ENCODE results near the gene SYNGR2.

SYNGR2 gene

GRCh38 chr17:78146471-78146869 lies 21.9 kb upstream of the SYNGR2 start:
- H3K4me3 Mint-ChIP-seq, result no peak overlapping the region
- H3K27ac Mint-ChIP-seq, result no peak overlapping the region
- H3K9me3 Mint-ChIP-seq (ENCODE audit: low read depth), result no peaks in the 10 kb centered on the region
- H3K4me1 Mint-ChIP-seq (ENCODE audit: low read depth), result peaks cover 34% of the 10 kb centered on the region
- H3K36me3 Mint-ChIP-seq, result no peaks in the 10 kb centered on the region
- H3K27me3 Mint-ChIP-seq, result no peaks in the 10 kb centered on the region

DNA sequence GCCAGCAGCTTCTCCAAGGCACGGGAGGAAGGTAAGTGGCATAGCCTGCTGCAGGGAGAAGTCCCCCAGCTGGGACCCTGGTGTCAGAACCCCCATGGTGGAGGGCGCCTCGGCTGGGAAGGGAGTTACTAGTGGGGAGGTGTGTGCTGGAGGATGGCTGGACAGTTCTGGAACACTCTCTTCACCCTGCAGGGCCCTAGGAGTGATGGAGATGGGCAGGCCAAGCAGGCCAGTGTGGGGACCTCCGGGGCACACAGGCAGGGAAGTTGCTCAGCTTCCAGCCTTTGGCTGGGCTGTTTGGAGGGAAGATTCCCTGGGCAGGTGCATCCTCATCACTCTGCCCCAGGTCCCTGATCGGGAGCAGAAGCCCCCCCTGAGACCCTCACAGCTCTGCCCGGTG lies 21.5 kb upstream of the SYNGR2 start:
- no peaks in the 10 kb centered on the region for H3K9me3 Mint-ChIP-seq (ENCODE audit: low read depth)
- no peaks in the 10 kb centered on the region for H3K36me3 Mint-ChIP-seq
- H3K4me3 Mint-ChIP-seq, result no peak overlapping the region
- no peak overlapping the region for H3K27ac Mint-ChIP-seq
- peaks cover 32% of the 10 kb centered on the region for H3K4me1 Mint-ChIP-seq (ENCODE audit: low read depth)
- no peaks in the 10 kb centered on the region for H3K27me3 Mint-ChIP-seq

DNA sequence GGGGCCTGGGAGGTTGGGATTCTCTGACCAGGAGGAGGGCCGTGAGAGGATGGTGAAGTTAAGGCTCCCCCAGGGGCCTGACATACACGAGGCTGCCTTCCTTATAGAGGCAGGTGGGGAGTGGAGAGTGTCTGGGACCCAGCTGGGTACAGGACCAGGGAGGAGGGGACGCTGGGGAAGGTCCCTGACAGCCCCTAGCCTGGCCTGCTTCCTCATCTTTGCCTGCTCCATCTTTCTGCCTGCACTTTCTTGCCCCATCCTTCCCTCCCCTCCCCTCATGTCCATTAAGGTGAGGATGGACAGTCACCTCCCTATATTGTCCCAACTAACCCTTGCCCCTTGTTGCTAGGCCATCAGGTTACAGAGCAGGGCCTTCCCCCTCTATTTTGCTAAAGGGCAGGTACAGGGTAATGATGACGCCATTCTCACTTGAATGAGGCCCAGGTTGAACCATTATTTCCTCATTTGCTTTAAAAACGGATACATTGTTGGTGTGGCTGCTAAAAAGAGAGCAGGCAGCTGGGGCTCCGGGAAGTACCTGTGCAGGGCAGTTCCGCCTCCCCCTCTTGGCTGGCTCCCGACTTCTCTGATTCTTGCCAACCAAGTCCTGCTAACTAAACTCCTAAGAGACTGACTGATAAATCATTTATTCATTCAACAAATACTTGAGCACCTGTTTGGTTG lies 20.9 kb upstream of the SYNGR2 start:
- Mint-ChIP-seq H3K27me3 (no peaks in the 10 kb centered on the region), H3K27ac (no peak overlapping the region), H3K9me3 (ENCODE audit: low read depth) (no peaks in the 10 kb centered on the region), H3K4me1 (ENCODE audit: low read depth) (peaks cover 26% of the 10 kb centered on the region), H3K4me3 (no peak overlapping the region), H3K36me3 (no peaks in the 10 kb centered on the region)

DNA sequence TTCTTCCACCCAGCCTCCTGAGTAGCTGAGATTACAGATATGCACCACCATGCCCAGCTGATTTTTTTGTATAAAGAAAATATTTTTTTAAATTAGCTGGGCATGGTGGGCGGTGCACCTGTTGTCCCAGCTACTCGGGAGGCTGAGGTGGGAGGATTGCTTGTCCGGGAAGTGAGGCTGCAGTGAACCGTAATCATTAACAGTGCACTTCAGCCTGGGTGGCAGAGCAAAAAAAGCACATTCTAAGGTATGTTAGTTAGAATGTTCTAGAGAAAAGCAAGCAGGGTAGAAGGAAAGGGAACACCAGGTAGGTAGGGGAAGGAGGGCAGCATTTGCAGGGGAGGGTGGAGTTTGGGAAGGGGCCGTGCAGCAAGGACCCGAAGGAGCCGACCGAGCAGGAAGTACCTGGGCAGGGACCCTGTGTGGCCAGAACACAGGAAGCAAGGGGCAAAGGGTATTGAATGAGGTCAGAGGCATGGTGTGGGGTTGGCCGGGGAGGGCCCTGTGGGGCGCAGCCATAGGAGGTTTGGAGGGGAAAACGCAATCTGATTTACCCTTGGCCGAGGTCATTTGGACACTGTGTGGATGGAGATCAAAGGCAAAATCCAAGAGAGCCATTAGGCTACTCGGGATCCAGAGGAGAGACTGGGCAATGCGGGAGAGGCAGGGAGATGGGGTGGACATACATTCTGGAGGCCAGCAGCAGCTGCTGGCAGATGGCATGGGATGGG lies 19.9 kb upstream of the SYNGR2 start:
- Mint-ChIP-seq H3K9me3 (ENCODE audit: low read depth) (no peaks in the 10 kb centered on the region), H3K4me3 (no peak overlapping the region), H3K27me3 (no peaks in the 10 kb centered on the region), H3K4me1 (ENCODE audit: low read depth) (peaks cover 20% of the 10 kb centered on the region), H3K27ac (peak overlapping the region; percentile 6), H3K36me3 (no peaks in the 10 kb centered on the region)

DNA sequence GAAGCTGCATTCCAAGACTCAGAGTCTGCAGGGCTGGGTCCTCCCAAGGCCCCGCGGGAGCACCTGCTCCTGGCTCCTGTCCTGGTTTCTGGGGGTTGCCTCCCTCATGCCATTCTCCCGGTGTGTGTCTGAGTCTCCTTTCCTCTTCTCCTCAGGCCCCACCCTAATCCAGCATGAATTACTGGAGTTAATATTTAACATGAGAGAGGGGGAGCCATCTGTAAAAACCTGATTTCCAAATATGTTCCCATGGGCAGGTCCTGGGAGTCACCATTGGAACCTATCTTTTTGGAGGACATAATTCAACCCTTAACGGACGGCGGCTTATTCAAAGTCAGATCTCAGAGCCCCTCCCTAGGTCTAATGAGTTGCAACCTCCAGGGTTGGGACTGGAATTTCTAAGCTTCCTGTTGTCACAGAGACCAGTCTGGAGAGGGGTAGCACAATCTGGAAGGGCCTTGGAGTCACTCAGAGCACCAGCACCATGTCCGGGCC lies 16.8 kb upstream of the SYNGR2 start:
- H3K27ac Mint-ChIP-seq, result no peak overlapping the region
- peaks cover 11% of the 10 kb centered on the region for H3K4me1 Mint-ChIP-seq (ENCODE audit: low read depth)
- H3K27me3 Mint-ChIP-seq, result no peaks in the 10 kb centered on the region
- no peaks in the 10 kb centered on the region for H3K36me3 Mint-ChIP-seq
- no peaks in the 10 kb centered on the region for H3K9me3 Mint-ChIP-seq (ENCODE audit: low read depth)
- H3K4me3 Mint-ChIP-seq, result no peak overlapping the region

- H3K9me3 Mint-ChIP-seq (ENCODE audit: low read depth), result no peaks in the 10 kb centered on the region
- no peaks in the 10 kb centered on the region for H3K4me1 Mint-ChIP-seq (ENCODE audit: low read depth)
- no peaks in the 10 kb centered on the region for H3K36me3 Mint-ChIP-seq
- no peaks in the 10 kb centered on the region for H3K27me3 Mint-ChIP-seq
- peak overlapping the region; percentile 16 for H3K27ac Mint-ChIP-seq
- no peak overlapping the region for H3K4me3 Mint-ChIP-seq
Measured at GRCh38 chr17:78154903-78155811, 13.2 kb upstream of the SYNGR2 start.

DNA sequence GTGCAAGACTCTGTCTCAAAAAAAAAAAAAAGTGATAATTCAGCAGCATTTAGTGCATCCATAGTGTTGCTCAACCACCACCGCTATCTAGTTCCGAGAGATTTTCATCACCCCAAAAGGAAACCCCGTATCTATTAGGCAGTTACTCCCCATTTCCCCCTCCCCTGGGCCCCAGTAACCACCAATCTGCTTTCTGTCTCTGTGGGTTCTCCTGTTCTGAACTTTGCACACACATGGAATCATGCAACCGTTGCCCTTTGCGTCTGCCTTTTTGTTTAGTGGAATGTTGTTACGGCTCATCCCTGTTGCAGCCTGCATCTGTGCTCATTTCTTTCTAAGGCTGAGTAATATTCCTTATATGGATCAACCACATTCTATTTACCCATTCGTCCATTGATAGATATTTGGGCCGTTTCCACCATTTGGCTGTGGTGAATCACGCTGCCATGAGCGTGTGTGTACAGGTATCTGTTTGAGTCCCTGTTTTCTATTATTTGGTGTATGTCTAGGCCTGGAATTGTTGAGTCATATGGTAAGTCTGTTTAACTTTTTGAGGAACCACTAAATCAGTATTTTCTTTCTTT lies 8.7 kb upstream of the SYNGR2 start:
- no peaks in the 10 kb centered on the region for H3K36me3 Mint-ChIP-seq
- no peaks in the 10 kb centered on the region for H3K4me1 Mint-ChIP-seq (ENCODE audit: low read depth)
- H3K27me3 Mint-ChIP-seq, result no peaks in the 10 kb centered on the region
- H3K4me3 Mint-ChIP-seq, result no peak overlapping the region
- peak overlapping the region; percentile 31 for H3K27ac Mint-ChIP-seq
- no peaks in the 10 kb centered on the region for H3K9me3 Mint-ChIP-seq (ENCODE audit: low read depth)

DNA sequence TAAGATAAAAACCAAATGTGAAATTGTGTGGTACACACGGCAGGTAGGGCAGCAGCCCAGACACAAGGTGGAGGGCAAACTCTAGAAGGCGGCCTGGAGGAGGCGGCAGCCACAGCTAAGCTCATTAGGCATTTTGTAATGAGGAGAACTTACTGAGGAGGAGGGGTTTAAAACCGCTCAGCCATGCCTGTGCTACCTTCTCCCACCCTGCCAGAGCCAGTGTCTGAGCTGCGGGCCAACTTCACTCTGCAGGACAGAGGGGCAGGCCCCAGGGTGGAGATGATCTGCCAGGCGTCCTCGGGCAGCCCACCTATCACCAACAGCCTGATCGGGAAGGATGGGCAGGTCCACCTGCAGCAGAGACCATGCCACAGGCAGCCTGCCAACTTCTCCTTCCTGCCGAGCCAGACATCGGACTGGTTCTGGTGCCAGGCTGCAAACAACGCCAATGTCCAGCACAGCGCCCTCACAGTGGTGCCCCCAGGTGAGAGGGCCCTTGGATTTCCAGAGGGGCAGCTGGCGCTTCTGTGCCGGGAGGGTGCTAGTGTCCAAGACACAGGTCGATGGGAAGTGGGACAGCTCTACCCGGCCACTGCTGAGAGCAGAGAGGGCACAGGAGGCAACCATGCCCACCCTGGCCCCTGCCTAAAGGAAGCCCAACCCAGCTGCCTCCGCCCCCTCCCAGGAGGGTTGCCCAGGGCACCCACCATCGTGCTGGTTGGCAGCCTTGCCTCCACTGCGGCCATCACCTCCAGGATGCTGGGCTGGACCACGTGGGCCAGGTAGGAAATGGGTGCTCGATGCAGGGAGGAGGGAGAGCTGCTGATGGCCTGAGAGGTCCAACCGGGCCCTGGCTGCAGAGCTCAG lies 4.3 kb upstream of the SYNGR2 start:
- no peaks in the 10 kb centered on the region for H3K27me3 Mint-ChIP-seq
- H3K27ac Mint-ChIP-seq, result no peak overlapping the region
- H3K36me3 Mint-ChIP-seq, result no peaks in the 10 kb centered on the region
- no peak overlapping the region for H3K4me3 Mint-ChIP-seq
- H3K4me1 Mint-ChIP-seq (ENCODE audit: low read depth), result peaks cover 2% of the 10 kb centered on the region
- H3K9me3 Mint-ChIP-seq (ENCODE audit: low read depth), result no peaks in the 10 kb centered on the region

- Mint-ChIP-seq H3K4me1 (ENCODE audit: low read depth) (peaks cover 2% of the 10 kb centered on the region), H3K27ac (no peak overlapping the region), H3K27me3 (no peaks in the 10 kb centered on the region), H3K36me3 (no peaks in the 10 kb centered on the region), H3K9me3 (ENCODE audit: low read depth) (no peaks in the 10 kb centered on the region), H3K4me3 (no peak overlapping the region)
Measured at GRCh38 chr17:78164748-78165607, 3.4 kb upstream of the SYNGR2 start.

GRCh38 chr17:78166416-78166815 lies 2.0 kb upstream of the SYNGR2 start:
- Mint-ChIP-seq H3K9me3 (ENCODE audit: low read depth) (no peaks in the 10 kb centered on the region), H3K27ac (no peak overlapping the region), H3K4me1 (ENCODE audit: low read depth) (peaks cover 9% of the 10 kb centered on the region), H3K27me3 (no peaks in the 10 kb centered on the region), H3K4me3 (no peak overlapping the region), H3K36me3 (no peaks in the 10 kb centered on the region)

GRCh38 chr17:78168903-78169793 lies 767 bp downstream of the SYNGR2 start:
- Mint-ChIP-seq H3K9me3 (ENCODE audit: low read depth) (no peaks in the 10 kb centered on the region), H3K36me3 (no peaks in the 10 kb centered on the region), H3K4me1 (ENCODE audit: low read depth) (peaks cover 36% of the 10 kb centered on the region), H3K27ac (peak overlapping the region; percentile 58), H3K4me3 (peak overlapping the region; percentile 73), H3K27me3 (no peaks in the 10 kb centered on the region)

- H3K4me3 Mint-ChIP-seq, result peak overlapping the region; percentile 73
- no peaks in the 10 kb centered on the region for H3K36me3 Mint-ChIP-seq
- peak overlapping the region; percentile 58 for H3K27ac Mint-ChIP-seq
- H3K4me1 Mint-ChIP-seq (ENCODE audit: low read depth), result peaks cover 41% of the 10 kb centered on the region
- no peaks in the 10 kb centered on the region for H3K27me3 Mint-ChIP-seq
- no peaks in the 10 kb centered on the region for H3K9me3 Mint-ChIP-seq (ENCODE audit: low read depth)
Measured at GRCh38 chr17:78170692-78171590, 2.6 kb downstream of the SYNGR2 start.

Measured in activated naive CD8-positive, alpha-beta T cell (primary cell).